DOHH2 (cell line): ENCODE results near the gene ARMC9.

ENCODE experiments used
- H3F3A ChIP-seq: fragments of 200-600 bp; sonication (generic), shearing (Covaris generic); 2 replicates; pipeline ENCODE4 v1.6.0; 2016; ENCODE audit warnings: antibody characterized with exemption, mild to moderate bottlenecking; ENCODE audit not compliant: control insufficient read depth, insufficient read depth
- H3K27ac ChIP-seq: fragments of 200-600 bp; sonication (generic); 2 replicates; pipeline ENCODE4 v1.5.1; 2014; ENCODE audit warnings: low read depth, mild to moderate bottlenecking, low read length, moderate library complexity
- H3K27me3 ChIP-seq: fragments of 200-600 bp; sonication (generic); 2 replicates; pipeline ENCODE4 v1.6.1; 2014; ENCODE audit warnings: mild to moderate bottlenecking, low read length, mixed read lengths; ENCODE audit not compliant: control insufficient read depth
- H3K36me3 ChIP-seq: fragments of 200-600 bp; sonication (generic); 2 replicates; pipeline ENCODE4 v1.6.1; 2014; ENCODE audit warnings: mild to moderate bottlenecking, low read length, moderate library complexity, mixed read lengths; ENCODE audit not compliant: control insufficient read depth
- H3K4me1 ChIP-seq: fragments of 200-600 bp; sonication (generic); 2 replicates; pipeline ENCODE4 v1.6.1; 2014; ENCODE audit warnings: mild to moderate bottlenecking, low read length, mixed read lengths; ENCODE audit not compliant: control insufficient read depth
- H3K4me2 ChIP-seq: fragments of 200-600 bp; sonication (generic); 2 replicates; pipeline ENCODE4 v1.6.0; 2014; ENCODE audit warnings: mild to moderate bottlenecking, low read length, moderate library complexity
- H3K4me3 ChIP-seq: fragments of 200-600 bp; sonication (generic); 2 replicates; pipeline ENCODE4 v1.5.1; 2014; ENCODE audit warnings: mild to moderate bottlenecking, low read length, mixed read lengths
- H3K79me2 ChIP-seq: fragments of 200-600 bp; sonication (generic); 2 replicates; pipeline ENCODE4 v1.6.1; 2014; ENCODE audit warnings: mild to moderate bottlenecking, low read length, mixed read lengths; ENCODE audit not compliant: control insufficient read depth
- H3K9me2 ChIP-seq: fragments of 200-600 bp; sonication (generic); replicated peaks from 2 replicates; pipeline ENCODE4 v1.6.1; 2014; ENCODE audit warnings: mild to moderate bottlenecking, low read length, mixed read lengths; ENCODE audit not compliant: control insufficient read depth
- H3K9me3 ChIP-seq: fragments of 200-600 bp; sonication (generic); 2 replicates; pipeline ENCODE4 v1.6.1; 2014; ENCODE audit warnings: antibody characterized with exemption, low read length, mixed read lengths; ENCODE audit not compliant: control insufficient read depth, insufficient read depth
- H4K20me1 ChIP-seq: fragments of 200-600 bp; sonication (generic); 2 replicates; pipeline ENCODE4 v1.6.0; 2014; ENCODE audit warnings: low read depth, mild to moderate bottlenecking, antibody characterized with exemption, low read length, moderate library complexity; ENCODE audit not compliant: control insufficient read depth, insufficient read depth
- EZH2phosphoT487 ChIP-seq: fragments of 200-600 bp; sonication (generic); IDR thresholded peaks from 2 replicates; pipeline ENCODE4 v1.6.1; 2017; ENCODE audit warnings: borderline replicate concordance, mild to moderate bottlenecking, antibody characterized with exemption, low read length, moderate library complexity, mixed read lengths
- TF ChIP-seq, protein P1 (sequence below): fragments of 200-600 bp; sonication (generic); IDR thresholded peaks from one replicate; pipeline ENCODE4 v1.5.1; 2014; ENCODE audit warnings: antibody characterized with exemption, mild to moderate bottlenecking, low read depth, low read length; ENCODE audit not compliant: poor library complexity, severe bottlenecking

Gene ARMC9

GRCh38 chr2:231284296-231284695, 85.9 kb downstream of the ARMC9 start:
- H3K27me3 ChIP-seq = no peaks in the 10 kb centered on the region
- TF ChIP-seq, protein P1, sequence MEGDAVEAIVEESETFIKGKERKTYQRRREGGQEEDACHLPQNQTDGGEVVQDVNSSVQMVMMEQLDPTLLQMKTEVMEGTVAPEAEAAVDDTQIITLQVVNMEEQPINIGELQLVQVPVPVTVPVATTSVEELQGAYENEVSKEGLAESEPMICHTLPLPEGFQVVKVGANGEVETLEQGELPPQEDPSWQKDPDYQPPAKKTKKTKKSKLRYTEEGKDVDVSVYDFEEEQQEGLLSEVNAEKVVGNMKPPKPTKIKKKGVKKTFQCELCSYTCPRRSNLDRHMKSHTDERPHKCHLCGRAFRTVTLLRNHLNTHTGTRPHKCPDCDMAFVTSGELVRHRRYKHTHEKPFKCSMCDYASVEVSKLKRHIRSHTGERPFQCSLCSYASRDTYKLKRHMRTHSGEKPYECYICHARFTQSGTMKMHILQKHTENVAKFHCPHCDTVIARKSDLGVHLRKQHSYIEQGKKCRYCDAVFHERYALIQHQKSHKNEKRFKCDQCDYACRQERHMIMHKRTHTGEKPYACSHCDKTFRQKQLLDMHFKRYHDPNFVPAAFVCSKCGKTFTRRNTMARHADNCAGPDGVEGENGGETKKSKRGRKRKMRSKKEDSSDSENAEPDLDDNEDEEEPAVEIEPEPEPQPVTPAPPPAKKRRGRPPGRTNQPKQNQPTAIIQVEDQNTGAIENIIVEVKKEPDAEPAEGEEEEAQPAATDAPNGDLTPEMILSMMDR = no peak
- TF ChIP-seq EZH2phosphoT487 = no peak
- no peaks in the 10 kb centered on the region for H4K20me1 ChIP-seq

GRCh38 chr2:231286964-231287363, 88.5 kb downstream of the ARMC9 start:
- no peaks in the 10 kb centered on the region for H3K27me3 ChIP-seq
- H3F3A ChIP-seq = no peaks in the 10 kb centered on the region
- H3K4me2 ChIP-seq = no peak overlapping the region
- H3K9me2 ChIP-seq = no peaks in the 10 kb centered on the region
- peaks cover 7% of the 10 kb centered on the region for H3K4me1 ChIP-seq
- H3K27ac ChIP-seq = no peak overlapping the region
- H3K36me3 ChIP-seq = no peaks in the 10 kb centered on the region
- H3K9me3 ChIP-seq = no peaks in the 10 kb centered on the region
- TF ChIP-seq EZH2phosphoT487 = no peak
- TF ChIP-seq, protein P1 = no peak
- H4K20me1 ChIP-seq = no peaks in the 10 kb centered on the region
- H3K79me2 ChIP-seq = no peaks in the 10 kb centered on the region
- H3K4me3 ChIP-seq = no peak overlapping the region

More at GRCh38 chr2:231284296-231284695, 85.9 kb downstream of the ARMC9 start:
- Histone ChIP-seq H3K4me2 (no peak overlapping the region), H3F3A (no peaks in the 10 kb centered on the region), H3K4me1 (no peaks in the 10 kb centered on the region), H3K27ac (no peak overlapping the region), H3K79me2 (no peaks in the 10 kb centered on the region), H3K9me3 (no peaks in the 10 kb centered on the region), H3K36me3 (no peaks in the 10 kb centered on the region), H3K4me3 (no peak overlapping the region), H3K9me2 (no peaks in the 10 kb centered on the region)

GRCh38 chr2:231287696-231288095, 89.3 kb downstream of the ARMC9 start:
- TF ChIP-seq EZH2phosphoT487 = no peak
- TF ChIP-seq, protein P1 = no peak
- no peaks in the 10 kb centered on the region for H3K79me2 ChIP-seq
- H3K9me3 ChIP-seq = no peaks in the 10 kb centered on the region
- H3K4me3 ChIP-seq = no peak overlapping the region
- peaks cover 7% of the 10 kb centered on the region for H3K4me1 ChIP-seq
- no peaks in the 10 kb centered on the region for H4K20me1 ChIP-seq
- H3K27me3 ChIP-seq = no peaks in the 10 kb centered on the region
- no peaks in the 10 kb centered on the region for H3K36me3 ChIP-seq
- H3K4me2 ChIP-seq = no peak overlapping the region
- no peak overlapping the region for H3K27ac ChIP-seq
- no peaks in the 10 kb centered on the region for H3K9me2 ChIP-seq
- H3F3A ChIP-seq = no peaks in the 10 kb centered on the region
